HepG2 (cell line): ENCODE data around the gene DSCAM. TPM values are rescaled to one million over a fixed set of nuclear protein-coding genes. Genes with fewer than 3 reads are reported as not detected.
A peak's percentile ranks its signal among the peaks of the same experiment; 100 is the strongest.

Source experiments
- ATAC-seq: fragments of 200-7000 bp; cut with Tn5 transposase; 3 replicates; pipeline ENCODE4 v1.9.1; 2020; ENCODE audit warnings: mild to moderate bottlenecking, moderate library complexity
- BruUV-seq: library from RNA; stranded (reverse); fragments of 400-500 nt; replicated peaks from 2 replicates; lab custom pipeline; 2021; lab: Mats Ljungman, UMichigan
- CTCF ChIA-PET: fragments of 300-600 bp; formaldehyde crosslinking; extraction: SDS; loops from one replicate; lab custom pipeline; 2021; ENCODE audit warnings: low total read pairs, inconsistent platforms, low intra/inter-chr PET ratio; lab: Yijun Ruan, JAX
- POLR2A ChIA-PET: fragments of 350-600 bp; sonication (Branson Sonifier 250); formaldehyde crosslinking; loops from one replicate; lab custom pipeline; 2020; ENCODE audit warnings: antibody characterized with exemption, inconsistent platforms; lab: Yijun Ruan, JAX
- DNase-seq: peaks from one replicate; pipeline ENCODE4 v3.0.0-alpha.2; 2015; ENCODE audit warnings: low spot score
- FAIRE-seq: peaks from 3 replicates; lab custom pipeline; 2011; peaks lifted over from hg19 to GRCh38; lab: Jason Lieb, UNC
- H2AFZ ChIP-seq: one replicate; pipeline ENCODE4 v1.6.1; 2011; ENCODE audit warnings: low read length, inconsistent platforms
- H3K27ac ChIP-seq: fragments of 300-600 bp; 3 replicates; pipeline ENCODE4 v1.8.0; 2011; ENCODE audit warnings: mixed run types, mild to moderate bottlenecking, mixed read lengths, low read length, inconsistent platforms; ENCODE audit not compliant: insufficient read depth; ENCODE audit errors: extremely low read length
- H3K27me3 ChIP-seq, 2 experiments: fragments of 200-600 bp in 1 of 2; 2 replicates in 1 of 2; 3 replicates in 1 of 2; pipeline versions ENCODE4 v1.6.0 to v1.8.0; 2011; ENCODE audit warnings: low read length in 2 of 2, mild to moderate bottlenecking in 2 of 2, moderate library complexity in 2 of 2, inconsistent platforms in 1 of 2; ENCODE audit not compliant: insufficient read depth in 2 of 2, control insufficient read depth in 1 of 2
- H3K36me3 ChIP-seq, 2 experiments: fragments of 200-600 bp in 1 of 2; replicated peaks in 1 of 2; 2 replicates in 1 of 2; 3 replicates in 1 of 2; pipeline versions ENCODE4 v1.5.1 to v1.8.0; 2011; ENCODE audit warnings: low read length in 2 of 2, inconsistent platforms in 1 of 2; ENCODE audit not compliant: insufficient read depth in 2 of 2, control insufficient read depth in 1 of 2
- H3K4me1 ChIP-seq: 2 replicates; pipeline ENCODE4 v1.5.1; 2012; ENCODE audit warnings: low read length, inconsistent platforms; ENCODE audit not compliant: insufficient read depth
- H3K4me2 ChIP-seq: 2 replicates; pipeline ENCODE4 v1.6.0; 2011; ENCODE audit warnings: low read depth, low read length, inconsistent platforms
- H3K4me3 ChIP-seq, 3 experiments: fragments of 200-600 bp in 1 of 3; sonication (generic), shearing (Covaris generic) in 1 of 3; replicated peaks in 1 of 3; 2 replicates each; pipeline ENCODE4 v1.5.1; 2011 to 2016; ENCODE audit warnings: low read length in 3 of 3, inconsistent platforms in 2 of 3, low read depth in 2 of 3, mild to moderate bottlenecking in 2 of 3, control low read depth in 1 of 3, mixed read lengths in 1 of 3; ENCODE audit not compliant: insufficient read depth in 1 of 3
- H3K79me2 ChIP-seq: one replicate; pipeline ENCODE4 v1.6.1; 2011; ENCODE audit warnings: low read length, inconsistent platforms; ENCODE audit not compliant: insufficient read depth
- H3K9ac ChIP-seq: 2 replicates; pipeline ENCODE4 v1.6.0; 2011; ENCODE audit warnings: mild to moderate bottlenecking, low read depth, low read length, inconsistent platforms; ENCODE audit not compliant: insufficient read depth
- H3K9me3 ChIP-seq: 2 replicates; pipeline ENCODE4 v1.5.1; 2012; ENCODE audit warnings: mild to moderate bottlenecking, low read length
- H4K20me1 ChIP-seq: 2 replicates; pipeline ENCODE4 v1.6.0; 2011; ENCODE audit warnings: inconsistent platforms, mild to moderate bottlenecking, low read length, moderate library complexity; ENCODE audit not compliant: insufficient read depth
- ARID2 ChIP-seq: sonication (generic); formaldehyde crosslinking; IDR thresholded peaks from 2 replicates; pipeline ENCODE4 v1.8.1; 2022; ENCODE audit warnings: mild to moderate bottlenecking, missing genetic modification reagents, borderline replicate concordance
- ARID3A ChIP-seq: IDR thresholded peaks from 2 replicates; pipeline ENCODE4 v1.6.1; 2012; ENCODE audit warnings: low read depth, low read length, improper control_type of control experiment
- BRD4 ChIP-seq: sonication (generic); formaldehyde crosslinking; IDR thresholded peaks from 2 replicates; pipeline ENCODE4 v1.4.0; 2020; ENCODE audit warnings: missing genetic modification reagents
- CENPT ChIP-seq: sonication (generic); formaldehyde crosslinking; IDR thresholded peaks from 2 replicates; pipeline ENCODE4 v1.8.0; 2022; ENCODE audit warnings: low read depth, mild to moderate bottlenecking, moderate library complexity, missing genetic modification reagents
- CTCF ChIP-seq: sonication (generic); formaldehyde crosslinking; IDR thresholded peaks from 2 replicates; pipeline ENCODE4 v1.5.0; 2020; ENCODE audit warnings: mild to moderate bottlenecking, missing genetic modification reagents, moderate library complexity
- GATA4 ChIP-seq: sonication (generic); IDR thresholded peaks from 2 replicates; pipeline ENCODE4 v1.6.1; 2016; ENCODE audit warnings: antibody characterized with exemption, low read depth, borderline replicate concordance
- IRF2 ChIP-seq: IDR thresholded peaks from 2 replicates; pipeline ENCODE4 v1.6.1; 2018; ENCODE audit warnings: missing genetic modification reagents, missing compliant biosample characterization
- MIXL1 ChIP-seq: IDR thresholded peaks from 2 replicates; pipeline ENCODE4 v1.6.1; 2016
- RBAK ChIP-seq: sonication (generic); formaldehyde crosslinking; IDR thresholded peaks from 2 replicates; pipeline ENCODE4 v1.5.1; 2020; ENCODE audit warnings: mild to moderate bottlenecking, missing genetic modification reagents
- SMC3 ChIP-seq: IDR thresholded peaks from 2 replicates; pipeline ENCODE4 v1.6.1; 2011; ENCODE audit warnings: low read length, improper control_type of control experiment
- STAG1 ChIP-seq: sonication (generic); formaldehyde crosslinking; IDR thresholded peaks from 2 replicates; pipeline ENCODE4 v1.4.0; 2020; ENCODE audit warnings: missing genetic modification reagents
- TRIM22 ChIP-seq: fragments of 450-650 bp; IDR thresholded peaks from 2 replicates; pipeline ENCODE4 v1.6.1; 2017
- ZNF552 ChIP-seq: sonication (generic); formaldehyde crosslinking; IDR thresholded peaks from 2 replicates; pipeline ENCODE4 v1.9.0; 2022; ENCODE audit warnings: missing genetic modification reagents, mild to moderate bottlenecking, borderline replicate concordance
- ZNF557 ChIP-seq: sonication (generic); formaldehyde crosslinking; IDR thresholded peaks from 2 replicates; pipeline ENCODE4 v1.4.0; 2020; ENCODE audit warnings: missing genetic modification reagents
- ZNF660 ChIP-seq: sonication (generic); formaldehyde crosslinking; IDR thresholded peaks from 2 replicates; pipeline ENCODE4 v1.5.1; 2020; ENCODE audit warnings: mild to moderate bottlenecking, low read depth, missing genetic modification reagents, borderline replicate concordance
- WGBS: methylation state at CpG from one replicate; pipeline ENCODE4 v1.1.6; 2017; ENCODE audit warnings: low lambda C conversion rate; 5-methylcytosine and 5-hydroxymethylcytosine counted together
- in situ Hi-C: cut with HindIII; loops from 2 replicates; pipeline ENCODE4 v1.10.0; 2017; ENCODE audit warnings: low pct_unique_long_range_greater_than_20kb; ENCODE audit not compliant: extremely low pct_ligation_motif_present
- intact Hi-C: fragments of 100-400 bp; cut with micrococcal nuclease; formaldehyde crosslinking; loops from one replicate; pipeline ENCODE4 v1.10.0; 2022; ENCODE audit not compliant: unreplicated experiment
- polyA plus RNA-seq, 8 experiments: library from polyadenylated mRNA; depleted of rRNA in 3 of 8; stranded (reverse) in 7 of 8; unstranded in 1 of 8; fragments of >200 nt; fragmentation: Illumina TruSeq in 4 of 8; extraction: Trizol in 4 of 8; gene quantifications; 2 replicates each; pipeline versions ENCODE4 v1.2.1 to v1.2.3, GENCODE V29; 2011 to 2016; ENCODE audit warnings: low read depth in 4 of 8, missing spikeins in 1 of 8, mixed read lengths in 1 of 8; ENCODE audit not compliant: insufficient read depth in 1 of 8
- total RNA-seq, 5 experiments: library from RNA; depleted of rRNA; stranded (reverse); fragments of >200 nt; fragmentation: Illumina TruSeq; extraction: Trizol; gene quantifications; 2 replicates each; pipeline ENCODE4 v1.2.3, GENCODE V29; 2016; ENCODE audit warnings: low read depth in 1 of 5

DSCAM gene
- total and polyA plus RNA-seq, 2 of the 13 experiments (the other 11 are each of a cell fraction or from before 2014, with no cell fraction given) = not detected

- Histone ChIP-seq H2AFZ (no peak overlapping the region), H3K9ac (no peak overlapping the region), H3K27ac (no peak overlapping the region), H3K9me3 (peaks cover 9% of the 10 kb centered on the region), H3K4me1 (no peaks in the 10 kb centered on the region), H3K27me3 (no peaks in the 10 kb centered on the region), H3K4me2 (no peak overlapping the region), H3K36me3 (no peaks in the 10 kb centered on the region), H3K79me2 (no peaks in the 10 kb centered on the region), H3K4me3 (no peak overlapping the region), H4K20me1 (no peaks in the 10 kb centered on the region)
- POLR2A ChIA-PET = no interaction called here
- peak; percentile 54 for FAIRE-seq
- CTCF ChIA-PET = interaction anchor here (0.6 to 1.9 kb wide), 4 partner anchors 242 to 990 kb away, joined by 3 to 14 read pairs (median 4); no protein-coding TSS in a partner anchor
- BruUV-seq = no TSS peak
- WGBS = 22% methylated on average over 17 of the region's 20 CpGs
- peak; percentile 10 for DNase-seq
- intact Hi-C loops (loop anchor here (5.0 kb wide), 1 partner anchor 698 kb away; no protein-coding TSS in a partner anchor), in situ Hi-C loops (loop anchor here (5.0 kb wide), 1 partner anchor 923 kb away; no protein-coding TSS in a partner anchor)
- ATAC-seq = peak; percentile 78
- no peak for TF ChIP-seq ZNF552 (CRISPR knock-in tag)
- TF ChIP-seq STAG1 = peak; percentile 75
- no peak for TF ChIP-seq TRIM22
- no peak for TF ChIP-seq ZNF660 (CRISPR knock-in tag)
- TF ChIP-seq GATA4 = no peak
- TF ChIP-seq MIXL1 = peak; percentile 55; the same call in 1 of the 2 replicates
- TF ChIP-seq ARID2 (CRISPR knock-in tag) = no peak
- peak; percentile 64 for TF ChIP-seq CTCF (CRISPR knock-in tag)
- TF ChIP-seq SMC3 = peak; percentile 24; the same call in 1 of the 2 replicates
- no peak for TF ChIP-seq BRD4 (CRISPR knock-in tag)
- TF ChIP-seq RBAK (CRISPR knock-in tag) = no peak
- TF ChIP-seq ZNF557 (CRISPR knock-in tag) = no peak
- no peak for TF ChIP-seq IRF2 (CRISPR knock-in tag)
- TF ChIP-seq ARID3A = 0 out of 2 replicates have a peak, but pooled peaks have one; percentile 24
- no peak for TF ChIP-seq CENPT
These were observed 703.0 kb downstream of the DSCAM start for GRCh38 chr21:40143822-40144525.
